ENCODE measurements around the gene SHFL.

Gene SHFL

DNA sequence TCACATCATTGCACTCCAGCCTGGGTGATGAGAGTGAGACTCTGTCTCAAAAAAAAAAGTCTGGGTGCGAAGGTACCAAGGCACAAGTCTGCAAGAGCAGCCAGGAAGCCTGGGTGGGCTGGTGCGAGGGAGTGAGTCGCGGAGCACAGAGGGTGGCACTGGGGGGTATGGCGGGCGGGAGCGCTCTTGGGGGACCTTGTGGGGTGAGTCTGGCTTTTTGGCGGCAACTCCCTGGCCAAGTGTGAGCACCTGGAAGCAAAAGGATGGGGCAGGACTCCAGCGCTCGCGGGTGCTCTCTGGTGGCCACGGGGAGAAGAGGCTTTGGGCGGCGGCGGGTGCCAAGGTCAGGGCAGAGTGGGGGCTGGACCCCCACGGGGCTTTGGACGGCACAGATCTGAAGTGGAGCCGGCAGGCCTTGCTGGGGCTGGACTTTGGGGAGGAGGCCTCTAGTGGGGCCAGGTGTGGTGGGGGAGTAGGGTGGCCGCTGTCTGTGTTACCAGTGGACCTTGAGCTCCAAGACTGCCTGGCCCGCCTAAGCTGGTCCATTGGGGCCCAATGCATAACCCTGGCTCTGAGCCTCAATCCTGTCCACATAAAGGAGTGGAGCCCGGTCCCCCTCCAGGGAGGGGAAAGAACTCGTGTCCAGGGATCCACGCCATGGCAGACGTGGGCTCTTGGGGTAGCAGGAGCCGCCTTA, 26.9 kb downstream of the SHFL start:
- Histone ChIP-seq H2BK15ac (ENCODE audit: low read depth, poor library complexity, severe bottlenecking) (no peak overlapping the region), H3K27ac (ENCODE audit: low read length, poor library complexity, severe bottlenecking) (no peak overlapping the region), H3K18ac (ENCODE audit: low read depth in 1 of 2, low read length in 2 of 2) (no peak overlapping the region), H3K79me1 (replicated peaks; ENCODE audit: low read length, poor library complexity, severe bottlenecking) (peaks cover 53% of the 10 kb centered on the region), H3K4me3 (ENCODE audit: insufficient read depth in 1 of 2, low read depth in 1 of 2, low read length in 2 of 2) (no peak overlapping the region), H2AK5ac (ENCODE audit: low read length, severe bottlenecking) (no peak overlapping the region), H3K36me3 (ENCODE audit: control insufficient read depth in 1 of 2, insufficient read depth in 2 of 2, low read depth in 1 of 2, low read length in 2 of 2) (peaks cover 75 to 93% of the 10 kb centered on the region in 2 experiments), H2BK5ac (ENCODE audit: low read depth, low read length, poor library complexity, severe bottlenecking) (no peak overlapping the region), H2BK12ac (ENCODE audit: low read length in 2 of 2) (no peak overlapping the region), H3K9ac (ENCODE audit: low read length) (no peak overlapping the region), H3K4me2 (ENCODE audit: low read length, poor library complexity, severe bottlenecking) (no peak overlapping the region), H3K4me1 (ENCODE audit: control insufficient read depth, insufficient read depth, low read depth, low read length) (peaks cover 12% of the 10 kb centered on the region), H4K8ac (ENCODE audit: low read length) (no peak overlapping the region), H3K27me3 (ENCODE audit: control insufficient read depth in 1 of 2, insufficient read depth in 1 of 2, low read length in 2 of 2) (no peaks in the 10 kb centered on the region), H3K23ac (ENCODE audit: low read length in 2 of 2) (no peak overlapping the region), H3K4ac (ENCODE audit: low read depth in 1 of 2, low read length in 2 of 2) (no peak overlapping the region), H3K9me3 (ENCODE audit: control insufficient read depth, low read length) (no peaks in the 10 kb centered on the region), H4K91ac (ENCODE audit: low read length) (no peak overlapping the region), H2AFZ (ENCODE audit: low read depth, low read length) (no peak overlapping the region), H2BK120ac (ENCODE audit: low read depth, low read length) (no peak overlapping the region), H3K14ac (ENCODE audit: low read length in 2 of 2) (no peak overlapping the region)
- no peak for DNase-seq
- WGBS: 53% methylated on average over 24 of the region's 25 CpGs

DNA sequence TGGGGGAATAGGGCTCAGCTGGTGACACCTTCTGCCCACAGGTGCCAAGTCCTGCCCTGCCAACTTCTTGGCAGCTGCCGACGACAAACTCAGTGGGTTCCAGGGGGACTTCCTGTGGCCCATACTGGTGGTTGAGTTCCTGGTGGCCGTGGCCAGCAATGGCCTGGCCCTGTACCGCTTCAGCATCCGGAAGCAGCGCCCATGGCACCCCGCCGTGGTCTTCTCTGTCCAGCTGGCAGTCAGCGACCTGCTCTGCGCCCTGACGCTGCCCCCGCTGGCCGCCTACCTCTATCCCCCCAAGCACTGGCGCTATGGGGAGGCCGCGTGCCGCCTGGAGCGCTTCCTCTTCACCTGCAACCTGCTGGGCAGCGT, 27.5 kb downstream of the SHFL start:
- no peak overlapping the region for H3K14ac ChIP-seq (ENCODE audit: low read length in 2 of 2)
- no peaks in the 10 kb centered on the region for H3K27me3 ChIP-seq (ENCODE audit: control insufficient read depth in 1 of 2, insufficient read depth in 1 of 2, low read length in 2 of 2)
- peaks cover 74 to 92% of the 10 kb centered on the region in 2 experiments for H3K36me3 ChIP-seq (ENCODE audit: control insufficient read depth in 1 of 2, insufficient read depth in 2 of 2, low read depth in 1 of 2, low read length in 2 of 2)

DNA sequence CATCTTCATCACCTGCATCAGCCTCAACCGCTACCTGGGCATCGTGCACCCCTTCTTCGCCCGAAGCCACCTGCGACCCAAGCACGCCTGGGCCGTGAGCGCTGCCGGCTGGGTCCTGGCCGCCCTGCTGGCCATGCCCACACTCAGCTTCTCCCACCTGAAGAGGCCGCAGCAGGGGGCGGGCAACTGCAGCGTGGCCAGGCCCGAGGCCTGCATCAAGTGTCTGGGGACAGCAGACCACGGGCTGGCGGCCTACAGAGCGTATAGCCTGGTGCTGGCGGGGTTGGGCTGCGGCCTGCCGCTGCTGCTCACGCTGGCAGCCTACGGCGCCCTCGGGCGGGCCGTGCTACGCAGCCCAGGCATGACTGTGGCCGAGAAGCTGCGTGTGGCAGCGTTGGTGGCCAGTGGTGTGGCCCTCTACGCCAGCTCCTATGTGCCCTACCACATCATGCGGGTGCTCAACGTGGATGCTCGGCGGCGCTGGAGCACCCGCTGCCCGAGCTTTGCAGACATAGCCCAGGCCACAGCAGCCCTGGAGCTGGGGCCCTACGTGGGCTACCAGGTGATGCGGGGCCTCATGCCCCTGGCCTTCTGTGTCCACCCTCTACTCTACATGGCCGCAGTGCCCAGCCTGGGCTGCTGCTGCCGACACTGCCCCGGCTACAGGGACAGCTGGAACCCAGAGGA, 28.0 kb downstream of the SHFL start:
- Histone ChIP-seq H2BK15ac (ENCODE audit: low read depth, poor library complexity, severe bottlenecking) (no peak overlapping the region), H2BK12ac (ENCODE audit: low read length in 2 of 2) (no peak overlapping the region), H3K4ac (ENCODE audit: low read depth in 1 of 2, low read length in 2 of 2) (no peak overlapping the region), H3K18ac (ENCODE audit: low read depth in 1 of 2, low read length in 2 of 2) (no peak overlapping the region), H3K4me1 (ENCODE audit: control insufficient read depth, insufficient read depth, low read depth, low read length) (peaks cover 19% of the 10 kb centered on the region), H2AFZ (ENCODE audit: low read depth, low read length) (no peak overlapping the region), H3K36me3 (ENCODE audit: control insufficient read depth in 1 of 2, insufficient read depth in 2 of 2, low read depth in 1 of 2, low read length in 2 of 2) (peaks cover 69 to 93% of the 10 kb centered on the region in 2 experiments), H4K91ac (ENCODE audit: low read length) (no peak overlapping the region), H3K23ac (ENCODE audit: low read length in 2 of 2) (no peak overlapping the region), H3K9ac (ENCODE audit: low read length) (no peak overlapping the region), H4K8ac (ENCODE audit: low read length) (no peak overlapping the region), H3K9me3 (ENCODE audit: control insufficient read depth, low read length) (no peaks in the 10 kb centered on the region), H3K27me3 (ENCODE audit: control insufficient read depth in 1 of 2, insufficient read depth in 1 of 2, low read length in 2 of 2) (no peaks in the 10 kb centered on the region), H3K14ac (ENCODE audit: low read length in 2 of 2) (no peak overlapping the region), H2BK5ac (ENCODE audit: low read depth, low read length, poor library complexity, severe bottlenecking) (no peak overlapping the region), H3K4me3 (ENCODE audit: insufficient read depth in 1 of 2, low read depth in 1 of 2, low read length in 2 of 2) (no peak overlapping the region), H3K27ac (ENCODE audit: low read length, poor library complexity, severe bottlenecking) (no peak overlapping the region), H2AK5ac (ENCODE audit: low read length, severe bottlenecking) (no peak overlapping the region), H3K4me2 (ENCODE audit: low read length, poor library complexity, severe bottlenecking) (no peak overlapping the region), H3K79me1 (replicated peaks; ENCODE audit: low read length, poor library complexity, severe bottlenecking) (peaks cover 49% of the 10 kb centered on the region), H2BK120ac (ENCODE audit: low read depth, low read length) (no peak overlapping the region)
- DNase-seq: no peak
- WGBS: 96% methylated on average over 43 of the region's 43 CpGs

More for the DNA sequence above, 27.5 kb downstream of the SHFL start:
- H2BK5ac ChIP-seq (ENCODE audit: low read depth, low read length, poor library complexity, severe bottlenecking): no peak overlapping the region
- H3K23ac ChIP-seq (ENCODE audit: low read length in 2 of 2): no peak overlapping the region
- H3K9me3 ChIP-seq (ENCODE audit: control insufficient read depth, low read length): no peaks in the 10 kb centered on the region
- 84% methylated on average over 19 of the region's 19 CpGs for WGBS
- H2AFZ ChIP-seq (ENCODE audit: low read depth, low read length): no peak overlapping the region
- no peak overlapping the region for H3K27ac ChIP-seq (ENCODE audit: low read length, poor library complexity, severe bottlenecking)
- no peak overlapping the region for H2BK120ac ChIP-seq (ENCODE audit: low read depth, low read length)
- no peak overlapping the region for H3K9ac ChIP-seq (ENCODE audit: low read length)
- H4K8ac ChIP-seq (ENCODE audit: low read length): peak overlapping the region; percentile 38
- peak overlapping the region in 1 of 2 experiments; percentile 19 for H2BK12ac ChIP-seq (ENCODE audit: low read length in 2 of 2)
- no peak overlapping the region for H3K4me2 ChIP-seq (ENCODE audit: low read length, poor library complexity, severe bottlenecking)
- H3K79me1 ChIP-seq (replicated peaks; ENCODE audit: low read length, poor library complexity, severe bottlenecking): peaks cover 51% of the 10 kb centered on the region
- H3K4ac ChIP-seq (ENCODE audit: low read depth in 1 of 2, low read length in 2 of 2): no peak overlapping the region
- no peak for DNase-seq
- no peak overlapping the region for H3K4me3 ChIP-seq (ENCODE audit: insufficient read depth in 1 of 2, low read depth in 1 of 2, low read length in 2 of 2)
- no peak overlapping the region for H4K91ac ChIP-seq (ENCODE audit: low read length)
- H2AK5ac ChIP-seq (ENCODE audit: low read length, severe bottlenecking): no peak overlapping the region
- no peak overlapping the region for H2BK15ac ChIP-seq (ENCODE audit: low read depth, poor library complexity, severe bottlenecking)
- peaks cover 14% of the 10 kb centered on the region for H3K4me1 ChIP-seq (ENCODE audit: control insufficient read depth, insufficient read depth, low read depth, low read length)
- no peak overlapping the region for H3K18ac ChIP-seq (ENCODE audit: low read depth in 1 of 2, low read length in 2 of 2)

DNA sequence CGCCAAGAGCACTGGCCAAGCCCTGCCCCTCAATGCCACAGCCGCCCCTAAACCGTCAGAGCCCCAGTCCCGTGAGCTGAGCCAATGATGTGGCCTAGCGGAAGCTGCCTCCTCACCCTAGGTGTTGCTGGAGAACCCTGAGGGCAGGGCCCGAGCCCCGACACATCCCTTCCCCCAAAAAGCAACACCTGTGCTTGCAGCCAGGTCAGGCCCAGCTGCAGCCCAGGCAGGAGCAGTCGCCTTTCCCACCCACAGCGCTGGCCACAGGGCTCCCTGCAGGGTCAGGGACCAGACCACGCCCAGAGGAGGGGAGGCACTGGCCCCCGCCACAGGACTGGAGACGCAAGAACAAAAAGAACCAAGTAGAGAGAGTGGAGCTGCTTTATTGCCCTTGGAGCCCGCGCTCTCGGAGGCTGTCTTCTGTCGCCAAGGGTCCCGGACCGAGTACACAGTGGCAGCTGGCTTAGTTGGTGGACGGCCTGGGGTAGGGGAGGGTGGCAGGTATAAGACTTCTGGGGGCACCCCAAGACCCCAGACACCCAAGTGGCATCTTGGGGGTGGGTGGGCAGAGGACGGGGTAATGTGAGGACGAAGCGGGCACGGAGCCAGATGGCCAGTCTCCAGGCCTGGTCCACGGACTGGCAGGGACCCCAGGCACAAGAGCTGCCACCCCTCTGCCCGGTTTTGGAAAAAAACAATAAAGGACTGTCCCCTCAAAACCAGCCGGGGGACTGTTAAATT, 28.7 kb downstream of the SHFL start:
- Histone ChIP-seq H3K4me3 (ENCODE audit: insufficient read depth in 1 of 2, low read depth in 1 of 2, low read length in 2 of 2) (no peak overlapping the region), H3K4me2 (ENCODE audit: low read length, poor library complexity, severe bottlenecking) (no peak overlapping the region), H3K4me1 (ENCODE audit: control insufficient read depth, insufficient read depth, low read depth, low read length) (peaks cover 19% of the 10 kb centered on the region), H3K9ac (ENCODE audit: low read length) (no peak overlapping the region), H3K79me1 (replicated peaks; ENCODE audit: low read length, poor library complexity, severe bottlenecking) (peaks cover 42% of the 10 kb centered on the region), H2AK5ac (ENCODE audit: low read length, severe bottlenecking) (no peak overlapping the region), H3K18ac (ENCODE audit: low read depth in 1 of 2, low read length in 2 of 2) (no peak overlapping the region), H3K4ac (ENCODE audit: low read depth in 1 of 2, low read length in 2 of 2) (no peak overlapping the region), H3K9me3 (ENCODE audit: control insufficient read depth, low read length) (no peaks in the 10 kb centered on the region), H2BK5ac (ENCODE audit: low read depth, low read length, poor library complexity, severe bottlenecking) (no peak overlapping the region), H2AFZ (ENCODE audit: low read depth, low read length) (no peak overlapping the region), H3K23ac (ENCODE audit: low read length in 2 of 2) (no peak overlapping the region), H4K91ac (ENCODE audit: low read length) (no peak overlapping the region), H3K14ac (ENCODE audit: low read length in 2 of 2) (no peak overlapping the region), H3K36me3 (ENCODE audit: control insufficient read depth in 1 of 2, insufficient read depth in 2 of 2, low read depth in 1 of 2, low read length in 2 of 2) (peaks cover 62 to 86% of the 10 kb centered on the region in 2 experiments), H2BK12ac (ENCODE audit: low read length in 2 of 2) (no peak overlapping the region), H2BK15ac (ENCODE audit: low read depth, poor library complexity, severe bottlenecking) (no peak overlapping the region), H3K27me3 (ENCODE audit: control insufficient read depth in 1 of 2, insufficient read depth in 1 of 2, low read length in 2 of 2) (no peaks in the 10 kb centered on the region), H3K27ac (ENCODE audit: low read length, poor library complexity, severe bottlenecking) (no peak overlapping the region), H2BK120ac (ENCODE audit: low read depth, low read length) (no peak overlapping the region), H4K8ac (ENCODE audit: low read length) (no peak overlapping the region)
- no peak for DNase-seq
- 90% methylated on average over 26 of the region's 26 CpGs for WGBS
